BE2C (cell line): ENCODE data around the gene GGTLC2.
"Not testable (repeated sequence)": the region's sequence is repeated elsewhere in the genome, so short reads cannot be mapped to it uniquely, and the experiment has no call there.

ENCODE experiments used
- DNase-seq: peaks from one replicate; pipeline ENCODE4 v3.0.0-alpha.2; 2020
- H3K27me3 ChIP-seq: fragments of 250-450 bp; sonication (Bioruptor Pico); 2 replicates; pipeline ENCODE4 v1.5.1; 2020; ENCODE audit warnings: mild to moderate bottlenecking
- H3K36me3 ChIP-seq: fragments of 250-450 bp; sonication (Bioruptor Pico); 2 replicates; pipeline ENCODE4 v1.5.1; 2020; ENCODE audit warnings: mild to moderate bottlenecking
- H3K4me1 ChIP-seq: fragments of 250-450 bp; sonication (Bioruptor Pico); 2 replicates; pipeline ENCODE4 v1.5.1; 2020
- H3K4me3 ChIP-seq: 2 replicates; pipeline ENCODE4 v1.5.1; 2011; ENCODE audit warnings: low read depth, low read length
- H3K9me3 ChIP-seq: fragments of 250-450 bp; sonication (Bioruptor Pico); 2 replicates; pipeline ENCODE4 v1.5.1; 2020
- CTCF ChIP-seq: IDR thresholded peaks from 2 replicates; pipeline ENCODE4 v1.5.1; 2012; ENCODE audit warnings: mild to moderate bottlenecking, low read depth, low read length

Gene GGTLC2

DNA sequence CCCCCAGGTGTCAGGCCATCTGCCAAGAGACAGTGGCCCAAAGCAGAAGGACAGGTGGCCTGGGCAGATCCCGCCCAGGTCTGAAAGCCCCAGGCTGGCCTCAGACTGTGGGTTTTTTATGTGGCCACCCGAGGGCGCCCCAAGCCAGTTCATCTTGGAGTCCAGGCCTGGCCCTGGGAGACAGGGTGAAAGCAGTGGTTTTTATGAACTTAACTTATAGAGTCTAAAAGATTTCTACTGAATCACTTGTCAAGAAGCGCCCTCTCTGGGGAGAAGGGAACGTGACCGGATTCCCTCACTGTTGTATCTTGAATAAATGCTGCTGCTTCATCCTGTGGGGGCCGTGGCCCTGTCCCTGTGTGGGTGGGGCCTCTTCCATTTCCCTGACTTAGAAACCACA, 8.2 kb upstream of the GGTLC2 start:
- not testable (repeated sequence) for H3K9me3 ChIP-seq, H3K36me3 ChIP-seq, H3K27me3 ChIP-seq, H3K4me1 ChIP-seq, H3K4me3 ChIP-seq
- 0 out of 2 replicates have a peak, but pooled peaks have one; percentile 6 for TF ChIP-seq CTCF
- peak; percentile 64 for DNase-seq

- DNase-seq, result peak; percentile 44
- not testable (repeated sequence) for H3K9me3 ChIP-seq, H3K36me3 ChIP-seq, H3K4me1 ChIP-seq, H3K27me3 ChIP-seq, H3K4me3 ChIP-seq
Measured at GRCh38 chr22:22638313-22638712, 6.1 kb upstream of the GGTLC2 start.

- H3K4me3 ChIP-seq, H3K27me3 ChIP-seq, DNase-seq, H3K36me3 ChIP-seq, H3K9me3 ChIP-seq, H3K4me1 ChIP-seq: not testable (repeated sequence)
Measured at GRCh38 chr22:22642255-22642654, 2.2 kb upstream of the GGTLC2 start.

GRCh38 chr22:22645969-22646368, 1.6 kb downstream of the GGTLC2 start:
- H3K27me3 ChIP-seq, H3K4me1 ChIP-seq, DNase-seq, H3K36me3 ChIP-seq, H3K4me3 ChIP-seq, H3K9me3 ChIP-seq: not testable (repeated sequence)

GRCh38 chr22:22647952-22648351, 3.5 kb downstream of the GGTLC2 start:
- H3K36me3 ChIP-seq, H3K27me3 ChIP-seq, H3K4me3 ChIP-seq, H3K4me1 ChIP-seq, H3K9me3 ChIP-seq, DNase-seq: not testable (repeated sequence)

DNA sequence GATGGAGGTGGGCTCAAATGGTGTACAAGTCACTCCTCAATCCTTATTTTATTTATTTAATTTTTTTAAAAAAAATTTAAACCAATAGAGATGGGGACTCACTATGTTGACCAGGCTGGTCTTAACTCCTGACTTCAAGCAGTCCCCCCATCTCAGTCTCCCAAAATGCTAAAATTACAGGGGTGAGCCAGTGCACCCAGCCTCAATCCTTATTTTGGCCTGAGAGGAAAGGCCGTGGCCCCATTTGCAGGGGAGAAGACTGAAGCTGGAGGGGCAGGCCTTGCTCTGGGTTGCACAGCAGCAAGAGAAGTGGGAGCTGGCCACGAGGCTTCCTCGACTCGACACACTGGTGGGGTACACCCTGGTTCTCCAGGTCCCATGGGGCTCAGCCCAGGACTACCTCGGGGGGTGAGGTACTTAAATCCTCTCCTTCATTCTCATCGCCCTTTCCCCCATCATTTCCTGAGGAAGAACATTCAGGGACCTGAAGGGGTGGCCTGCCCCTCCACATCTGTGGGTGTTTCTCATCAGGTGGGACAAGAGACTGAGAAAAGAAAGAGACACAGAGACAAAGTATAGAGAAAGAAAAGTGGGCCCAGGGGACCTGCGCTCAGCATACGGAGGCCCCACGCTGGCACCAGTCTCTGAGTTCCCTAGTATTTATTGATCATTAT, 4.6 kb downstream of the GGTLC2 start:
- DNase-seq, H3K4me1 ChIP-seq, H3K27me3 ChIP-seq, H3K4me3 ChIP-seq, H3K36me3 ChIP-seq, H3K9me3 ChIP-seq: not testable (repeated sequence)

- not testable (repeated sequence) for H3K4me3 ChIP-seq, H3K4me1 ChIP-seq, DNase-seq, H3K36me3 ChIP-seq, H3K27me3 ChIP-seq, H3K9me3 ChIP-seq
Measured at GRCh38 chr22:22649761-22650160, 5.3 kb downstream of the GGTLC2 start.

GRCh38 chr22:22650398-22650797, 6.0 kb downstream of the GGTLC2 start:
- H3K4me1 ChIP-seq, H3K9me3 ChIP-seq, DNase-seq, H3K27me3 ChIP-seq, H3K36me3 ChIP-seq, H3K4me3 ChIP-seq: not testable (repeated sequence)

GRCh38 chr22:22650803-22651515, 6.5 kb downstream of the GGTLC2 start:
- H3K4me1 ChIP-seq, H3K27me3 ChIP-seq, H3K4me3 ChIP-seq, H3K36me3 ChIP-seq, H3K9me3 ChIP-seq, DNase-seq: not testable (repeated sequence)

DNA sequence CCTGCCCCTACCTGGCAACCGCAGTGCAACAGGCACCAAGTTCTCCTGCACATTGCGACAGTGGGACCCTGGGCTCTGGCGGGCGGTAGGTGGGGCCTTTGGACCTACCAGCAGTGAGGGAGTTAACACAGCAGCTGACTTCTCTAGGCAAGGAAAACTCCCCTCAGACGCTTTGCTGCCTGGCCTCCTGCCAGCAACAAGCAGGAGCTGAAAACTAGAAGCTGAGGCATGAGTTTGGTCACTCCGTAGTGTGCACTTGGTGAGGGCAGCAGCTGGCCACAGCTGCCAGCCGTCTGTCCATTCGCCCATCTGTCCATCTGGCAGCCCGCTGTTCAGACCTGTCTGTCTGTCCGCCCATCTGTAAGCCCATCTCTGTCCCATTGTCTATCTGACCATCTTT, 7.2 kb downstream of the GGTLC2 start:
- H3K27me3 ChIP-seq, H3K4me3 ChIP-seq, H3K4me1 ChIP-seq, H3K9me3 ChIP-seq, H3K36me3 ChIP-seq: not testable (repeated sequence)
- peak; percentile 30 for DNase-seq

DNA sequence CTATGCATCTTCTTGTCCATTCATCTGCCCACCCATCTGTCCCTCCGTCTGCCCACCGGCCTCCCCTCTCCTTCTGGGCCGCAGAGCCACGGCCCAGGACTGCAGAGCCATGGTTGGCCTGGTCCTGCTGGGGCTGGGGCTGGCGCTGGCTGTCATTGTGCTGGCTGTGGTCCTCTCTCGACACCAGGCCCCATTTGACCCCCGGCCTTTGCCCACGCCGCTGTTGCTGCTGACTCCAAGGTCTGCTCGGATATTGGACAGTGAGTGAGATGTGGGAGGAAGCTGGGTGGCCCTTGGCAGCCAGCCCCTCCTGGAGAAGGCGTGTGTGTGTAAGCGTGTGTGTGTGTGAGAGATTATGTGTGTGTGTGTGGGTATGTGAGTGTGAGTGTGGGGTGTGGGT, 7.7 kb downstream of the GGTLC2 start:
- not testable (repeated sequence) for H3K36me3 ChIP-seq, DNase-seq, H3K4me3 ChIP-seq, H3K4me1 ChIP-seq, H3K9me3 ChIP-seq, H3K27me3 ChIP-seq

DNA sequence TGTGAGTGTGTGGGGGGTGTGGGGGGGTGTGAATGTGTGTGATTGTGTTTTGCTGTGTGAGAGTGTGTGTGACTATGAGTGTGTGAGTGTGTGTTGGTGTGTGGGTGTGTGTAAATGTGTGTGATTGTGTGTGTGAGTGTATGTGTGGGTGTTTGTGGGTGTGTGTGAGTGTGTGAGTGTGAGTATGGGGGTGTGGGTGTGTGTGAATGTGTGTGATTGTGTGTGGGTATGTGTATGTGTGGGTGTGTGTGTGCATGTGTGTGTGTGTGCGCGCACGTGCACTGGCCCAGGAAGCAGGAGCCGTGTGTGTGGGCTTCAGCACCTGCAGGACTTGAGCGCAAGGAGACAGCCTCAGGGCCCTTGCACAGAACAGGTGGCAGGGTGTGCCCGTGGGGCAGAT, 8.2 kb downstream of the GGTLC2 start:
- not testable (repeated sequence) for H3K4me1 ChIP-seq, H3K27me3 ChIP-seq, H3K4me3 ChIP-seq, H3K9me3 ChIP-seq, DNase-seq, H3K36me3 ChIP-seq

GRCh38 chr22:22653677-22654381, 9.4 kb downstream of the GGTLC2 start:
- peaks cover 12% of the 10 kb centered on the region; the same call in 1 of the 2 replicates for H3K27me3 ChIP-seq
- not testable (repeated sequence) for DNase-seq, H3K36me3 ChIP-seq, H3K4me3 ChIP-seq, H3K9me3 ChIP-seq, H3K4me1 ChIP-seq
